Measurements from ENCODE around the gene ERGIC1. TPM values are rescaled to one million over a fixed set of nuclear protein-coding genes. Genes with fewer than 3 reads are reported as not detected.
A peak's percentile ranks its signal among the peaks of the same experiment; 100 is the strongest.

ERGIC1 gene
- total RNA-seq, 1 experiment from 2014 or later = 89.8 TPM

DNA sequence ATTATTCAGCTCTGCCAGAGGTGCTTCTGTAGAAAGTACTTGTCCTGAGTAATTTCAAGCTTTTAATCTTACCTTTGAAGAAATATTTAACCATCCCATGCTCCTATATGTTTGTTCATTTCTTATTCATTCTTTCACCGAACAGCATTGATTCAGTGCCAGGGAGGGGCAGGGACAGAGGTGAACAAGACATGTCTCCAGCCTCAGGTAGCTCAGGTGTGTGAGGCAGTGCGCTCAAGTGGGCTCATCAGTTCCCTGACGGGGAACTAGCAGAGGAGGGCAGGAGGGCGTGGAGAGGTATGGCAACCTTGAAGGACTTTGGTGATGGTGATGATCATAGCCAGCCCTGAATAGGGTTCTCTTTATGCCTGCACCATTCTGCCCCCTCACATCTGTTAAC lies 25.9 kb downstream of the ERGIC1 start (continued):
- TF ChIP-seq AFF4 (CRISPR knock-in tag; IDR thresholded peaks at IDR 0.05; ENCODE audit: borderline replicate concordance) = no peak
- TF ChIP-seq FOXK1 (CRISPR knock-in tag; IDR thresholded peaks at IDR 0.05) = no peak

DNA sequence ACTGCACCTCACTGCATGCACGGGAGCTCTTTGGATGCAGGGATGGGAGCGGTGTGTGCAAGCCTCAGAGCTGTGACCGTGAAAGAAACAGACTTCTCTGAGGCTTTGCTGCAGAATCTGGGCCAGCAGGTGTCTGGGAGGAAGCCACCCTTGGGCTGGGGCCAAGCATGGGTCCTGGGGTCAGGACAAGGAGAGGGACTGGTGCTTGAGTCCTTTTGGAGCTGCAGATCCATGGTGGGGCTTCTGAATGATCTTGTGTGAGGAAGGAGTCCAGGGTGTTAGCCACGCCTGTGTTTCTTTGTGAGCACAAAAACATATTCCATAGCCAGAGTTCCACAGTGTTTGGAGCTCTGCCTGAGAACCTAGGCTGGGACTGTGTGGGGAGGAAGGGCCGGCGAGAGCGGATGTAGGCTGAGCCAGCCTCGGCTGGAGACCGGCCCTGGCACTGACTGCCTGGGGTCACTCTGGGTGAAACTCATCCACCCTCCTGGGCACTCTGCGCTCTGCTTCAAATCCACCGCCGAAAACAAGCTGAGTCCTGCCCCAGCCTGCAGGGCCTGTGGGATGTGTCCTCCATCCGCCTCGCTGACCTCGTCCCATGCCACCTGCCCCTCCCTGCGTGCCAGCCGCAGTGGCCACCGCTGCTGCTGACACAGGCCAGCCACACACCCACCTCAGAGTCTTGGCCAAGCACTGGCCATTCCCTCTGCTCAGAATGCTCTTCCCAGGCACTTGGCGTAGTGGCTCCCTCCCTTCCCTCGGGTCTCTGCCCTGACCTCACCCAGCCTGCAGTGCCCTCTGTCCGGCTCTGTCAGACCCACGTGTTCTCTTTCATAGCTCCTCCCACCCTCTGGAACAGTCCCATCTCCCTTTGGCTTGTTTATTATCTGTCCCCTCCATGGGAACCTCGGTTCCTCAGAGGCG lies 26.7 kb downstream of the ERGIC1 start:
- Mint-ChIP-seq H3K4me3 (no peak overlapping the region), H3K9me3 (no peaks in the 10 kb centered on the region), H3K27me3 (ENCODE audit: low read depth) (no peaks in the 10 kb centered on the region), H3K4me1 (peaks cover 31% of the 10 kb centered on the region), H3K27ac (peak overlapping the region; percentile 23), H3K36me3 (no peaks in the 10 kb centered on the region)
- ChIA-PET POLR2A (no interaction called here), CTCF (interaction anchor here (1.6 kb wide), 1 partner anchor 144 kb away, joined by 4 read pairs; no protein-coding TSS in a partner anchor)
- no peak for TF ChIP-seq CDX4 (CRISPR knock-in tag; IDR thresholded peaks at IDR 0.05; ENCODE audit: borderline replicate concordance)
- TF ChIP-seq, protein P1, sequence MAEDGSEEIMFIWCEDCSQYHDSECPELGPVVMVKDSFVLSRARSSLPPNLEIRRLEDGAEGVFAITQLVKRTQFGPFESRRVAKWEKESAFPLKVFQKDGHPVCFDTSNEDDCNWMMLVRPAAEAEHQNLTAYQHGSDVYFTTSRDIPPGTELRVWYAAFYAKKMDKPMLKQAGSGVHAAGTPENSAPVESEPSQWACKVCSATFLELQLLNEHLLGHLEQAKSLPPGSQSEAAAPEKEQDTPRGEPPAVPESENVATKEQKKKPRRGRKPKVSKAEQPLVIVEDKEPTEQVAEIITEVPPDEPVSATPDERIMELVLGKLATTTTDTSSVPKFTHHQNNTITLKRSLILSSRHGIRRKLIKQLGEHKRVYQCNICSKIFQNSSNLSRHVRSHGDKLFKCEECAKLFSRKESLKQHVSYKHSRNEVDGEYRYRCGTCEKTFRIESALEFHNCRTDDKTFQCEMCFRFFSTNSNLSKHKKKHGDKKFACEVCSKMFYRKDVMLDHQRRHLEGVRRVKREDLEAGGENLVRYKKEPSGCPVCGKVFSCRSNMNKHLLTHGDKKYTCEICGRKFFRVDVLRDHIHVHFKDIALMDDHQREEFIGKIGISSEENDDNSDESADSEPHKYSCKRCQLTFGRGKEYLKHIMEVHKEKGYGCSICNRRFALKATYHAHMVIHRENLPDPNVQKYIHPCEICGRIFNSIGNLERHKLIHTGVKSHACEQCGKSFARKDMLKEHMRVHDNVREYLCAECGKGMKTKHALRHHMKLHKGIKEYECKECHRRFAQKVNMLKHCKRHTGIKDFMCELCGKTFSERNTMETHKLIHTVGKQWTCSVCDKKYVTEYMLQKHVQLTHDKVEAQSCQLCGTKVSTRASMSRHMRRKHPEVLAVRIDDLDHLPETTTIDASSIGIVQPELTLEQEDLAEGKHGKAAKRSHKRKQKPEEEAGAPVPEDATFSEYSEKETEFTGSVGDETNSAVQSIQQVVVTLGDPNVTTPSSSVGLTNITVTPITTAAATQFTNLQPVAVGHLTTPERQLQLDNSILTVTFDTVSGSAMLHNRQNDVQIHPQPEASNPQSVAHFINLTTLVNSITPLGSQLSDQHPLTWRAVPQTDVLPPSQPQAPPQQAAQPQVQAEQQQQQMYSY (CRISPR knock-in tag; IDR thresholded peaks at IDR 0.05) = 0 out of 2 replicates have a peak, but pooled peaks have one; percentile 12
- no peak for DNase-seq (ENCODE audit: low spot score)
- ATAC-seq = no peak; the same call in 1 of the 2 replicates

DNA sequence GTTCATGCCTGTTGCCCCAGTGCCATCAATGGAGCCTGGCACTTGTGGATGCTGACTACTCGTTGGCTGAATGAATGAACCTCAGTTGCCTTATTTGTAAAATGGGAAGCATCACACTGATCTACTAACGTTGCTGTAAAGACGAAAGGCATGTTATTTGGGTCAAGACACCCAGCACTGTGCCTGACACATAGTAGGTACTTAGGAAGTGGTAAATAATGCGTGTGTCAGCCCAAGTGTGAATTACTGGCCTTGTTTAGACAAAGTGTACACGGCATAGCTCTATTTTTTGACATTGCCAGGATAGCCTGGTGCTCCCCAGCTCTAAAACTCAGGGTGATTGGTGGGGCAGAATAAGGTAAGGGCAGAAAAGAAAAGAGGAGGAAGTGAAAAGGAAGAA lies 27.4 kb downstream of the ERGIC1 start:
- ChIA-PET CTCF (no interaction called here), POLR2A (no interaction called here)
- Mint-ChIP-seq H3K36me3 (no peaks in the 10 kb centered on the region), H3K4me3 (no peak overlapping the region), H3K9me3 (no peaks in the 10 kb centered on the region), H3K4me1 (peaks cover 37% of the 10 kb centered on the region), H3K27me3 (ENCODE audit: low read depth) (no peaks in the 10 kb centered on the region), H3K27ac (peak overlapping the region; percentile 23)
- ATAC-seq = no peak
- no peak for DNase-seq (ENCODE audit: low spot score)
- TF ChIP-seq ZBTB43 (CRISPR knock-in tag; IDR thresholded peaks at IDR 0.05) (no peak), NFYB (CRISPR knock-in tag; conservative IDR thresholded peaks at IDR 0.05; ENCODE audit: low read depth) (no peak), MAX (CRISPR knock-in tag; IDR thresholded peaks at IDR 0.05) (no peak), E2F5 (CRISPR knock-in tag; IDR thresholded peaks at IDR 0.05) (no peak), ATF2 (CRISPR knock-in tag; IDR thresholded peaks at IDR 0.05; ENCODE audit: borderline replicate concordance, low read depth) (no peak), ZNF317 (CRISPR knock-in tag; IDR thresholded peaks at IDR 0.05; ENCODE audit: borderline replicate concordance, low read depth) (no peak)
- TF ChIP-seq, protein P2, sequence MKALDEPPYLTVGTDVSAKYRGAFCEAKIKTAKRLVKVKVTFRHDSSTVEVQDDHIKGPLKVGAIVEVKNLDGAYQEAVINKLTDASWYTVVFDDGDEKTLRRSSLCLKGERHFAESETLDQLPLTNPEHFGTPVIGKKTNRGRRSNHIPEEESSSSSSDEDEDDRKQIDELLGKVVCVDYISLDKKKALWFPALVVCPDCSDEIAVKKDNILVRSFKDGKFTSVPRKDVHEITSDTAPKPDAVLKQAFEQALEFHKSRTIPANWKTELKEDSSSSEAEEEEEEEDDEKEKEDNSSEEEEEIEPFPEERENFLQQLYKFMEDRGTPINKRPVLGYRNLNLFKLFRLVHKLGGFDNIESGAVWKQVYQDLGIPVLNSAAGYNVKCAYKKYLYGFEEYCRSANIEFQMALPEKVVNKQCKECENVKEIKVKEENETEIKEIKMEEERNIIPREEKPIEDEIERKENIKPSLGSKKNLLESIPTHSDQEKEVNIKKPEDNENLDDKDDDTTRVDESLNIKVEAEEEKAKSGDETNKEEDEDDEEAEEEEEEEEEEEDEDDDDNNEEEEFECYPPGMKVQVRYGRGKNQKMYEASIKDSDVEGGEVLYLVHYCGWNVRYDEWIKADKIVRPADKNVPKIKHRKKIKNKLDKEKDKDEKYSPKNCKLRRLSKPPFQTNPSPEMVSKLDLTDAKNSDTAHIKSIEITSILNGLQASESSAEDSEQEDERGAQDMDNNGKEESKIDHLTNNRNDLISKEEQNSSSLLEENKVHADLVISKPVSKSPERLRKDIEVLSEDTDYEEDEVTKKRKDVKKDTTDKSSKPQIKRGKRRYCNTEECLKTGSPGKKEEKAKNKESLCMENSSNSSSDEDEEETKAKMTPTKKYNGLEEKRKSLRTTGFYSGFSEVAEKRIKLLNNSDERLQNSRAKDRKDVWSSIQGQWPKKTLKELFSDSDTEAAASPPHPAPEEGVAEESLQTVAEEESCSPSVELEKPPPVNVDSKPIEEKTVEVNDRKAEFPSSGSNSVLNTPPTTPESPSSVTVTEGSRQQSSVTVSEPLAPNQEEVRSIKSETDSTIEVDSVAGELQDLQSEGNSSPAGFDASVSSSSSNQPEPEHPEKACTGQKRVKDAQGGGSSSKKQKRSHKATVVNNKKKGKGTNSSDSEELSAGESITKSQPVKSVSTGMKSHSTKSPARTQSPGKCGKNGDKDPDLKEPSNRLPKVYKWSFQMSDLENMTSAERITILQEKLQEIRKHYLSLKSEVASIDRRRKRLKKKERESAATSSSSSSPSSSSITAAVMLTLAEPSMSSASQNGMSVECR (CRISPR knock-in tag; IDR thresholded peaks at IDR 0.05; ENCODE audit: borderline replicate concordance) = no peak
